Neural progenitor cell (in vitro differentiated cells): ENCODE results near the gene FAM13C. TPM values are rescaled to one million over a fixed set of nuclear protein-coding genes. Genes with fewer than 3 reads are reported as not detected.
"Not testable (repeated sequence)": the region's sequence is repeated elsewhere in the genome, so short reads cannot be mapped to it uniquely, and the experiment has no call there.

Experiments used
- DNase-seq: peaks from one replicate; pipeline ENCODE4 v3.0.0-alpha.2; 2016; ENCODE audit warnings: low spot score
- H2AFZ ChIP-seq: fragments of 200-600 bp; sonication (generic); replicated peaks from 2 replicates; pipeline ENCODE4 v1.6.1; 2016; ENCODE audit warnings: antibody characterized with exemption
- H3F3A ChIP-seq: fragments of 200-600 bp; sonication (generic); 2 replicates; pipeline ENCODE4 v1.6.1; 2016; ENCODE audit warnings: antibody characterized with exemption, low read depth
- H3K27ac ChIP-seq: fragments of 200-600 bp; sonication (generic); 2 replicates; pipeline ENCODE4 v1.5.1; 2016; ENCODE audit warnings: mild to moderate bottlenecking
- H3K27me3 ChIP-seq: fragments of 200-600 bp; sonication (generic); 2 replicates; pipeline ENCODE4 v1.6.1; 2016; ENCODE audit warnings: mild to moderate bottlenecking, moderate library complexity
- H3K36me3 ChIP-seq: fragments of 200-600 bp; sonication (generic); 2 replicates; pipeline ENCODE4 v1.5.1; 2016
- H3K4me1 ChIP-seq: fragments of 200-600 bp; sonication (generic); 2 replicates; pipeline ENCODE4 v1.6.1; 2016; ENCODE audit warnings: mixed run types
- H3K4me2 ChIP-seq: fragments of 200-600 bp; sonication (generic); 2 replicates; pipeline ENCODE4 v1.6.1; 2016
- H3K4me3 ChIP-seq: fragments of 200-600 bp; sonication (generic); 2 replicates; pipeline ENCODE4 v1.5.1; 2016
- H3K79me2 ChIP-seq: fragments of 200-600 bp; sonication (generic); 2 replicates; pipeline ENCODE4 v1.6.1; 2016; ENCODE audit warnings: low read depth
- H3K9ac ChIP-seq: fragments of 200-600 bp; sonication (generic); 2 replicates; pipeline ENCODE4 v1.6.1; 2016
- H3K9me3 ChIP-seq: fragments of 200-600 bp; sonication (generic); 2 replicates; pipeline ENCODE4 v1.5.1; 2016; ENCODE audit warnings: low read depth
- H4K20me1 ChIP-seq: fragments of 200-600 bp; sonication (generic); 2 replicates; pipeline ENCODE4 v1.6.1; 2016; ENCODE audit warnings: low read depth
- H3K27ac Mint-ChIP-seq: 3 replicates; pipeline ENCODE4 v1.8.0; 2021; ENCODE audit warnings: mixed read lengths
- H3K27me3 Mint-ChIP-seq: 2 replicates; pipeline ENCODE4 v1.8.0; 2022; ENCODE audit warnings: low read depth, mild to moderate bottlenecking, inconsistent platforms, moderate library complexity, mixed read lengths; ENCODE audit not compliant: insufficient read depth
- H3K36me3 Mint-ChIP-seq: 3 replicates; pipeline ENCODE4 v1.8.0; 2021; ENCODE audit warnings: mixed read lengths
- H3K4me1 Mint-ChIP-seq: 3 replicates; pipeline ENCODE4 v1.8.0; 2021; ENCODE audit warnings: mixed read lengths
- H3K4me3 Mint-ChIP-seq: 3 replicates; pipeline ENCODE4 v1.8.0; 2021; ENCODE audit warnings: mild to moderate bottlenecking, moderate library complexity, mixed read lengths
- H3K9me3 Mint-ChIP-seq: 3 replicates; pipeline ENCODE4 v1.8.0; 2020; ENCODE audit warnings: mixed read lengths
- CTCF ChIP-seq: fragments of 200-600 bp; sonication (generic); IDR thresholded peaks from 2 replicates; pipeline ENCODE4 v1.5.1; 2017; ENCODE audit warnings: antibody characterized with exemption, mild to moderate bottlenecking
- EZH2 ChIP-seq: fragments of 200-600 bp; sonication (generic); IDR thresholded peaks from 2 replicates; pipeline ENCODE4 v1.6.1; 2017; ENCODE audit warnings: antibody characterized with exemption, mild to moderate bottlenecking, moderate library complexity
- EZH2phosphoT487 ChIP-seq: fragments of 200-600 bp; sonication (generic); IDR thresholded peaks from 2 replicates; pipeline ENCODE4 v1.6.1; 2017; ENCODE audit warnings: antibody characterized with exemption
- total RNA-seq: library from RNA; depleted of rRNA; stranded (reverse); fragments of >200 nt; gene quantifications from 2 replicates; pipeline ENCODE4 v1.2.3, GENCODE V29; 2015; ENCODE audit warnings: low replicate concordance

The FAM13C gene
- total RNA-seq, 1 donor from 2014 or later, result 3.1 TPM

- Histone ChIP-seq H3K4me2 (no peak overlapping the region), H4K20me1 (no peaks in the 10 kb centered on the region), H3K4me3 (no peak overlapping the region), H3K27ac (no peak overlapping the region), H3K4me1 (no peaks in the 10 kb centered on the region), H3K27me3 (no peaks in the 10 kb centered on the region), H3K9ac (no peak overlapping the region), H3F3A (no peaks in the 10 kb centered on the region), H3K9me3 (no peaks in the 10 kb centered on the region), H2AFZ (no peak overlapping the region), H3K36me3 (no peaks in the 10 kb centered on the region), H3K79me2 (no peaks in the 10 kb centered on the region)
- no peaks in the 10 kb centered on the region for H3K36me3 Mint-ChIP-seq
- H3K4me3 Mint-ChIP-seq, result no peak overlapping the region
- H3K4me1 Mint-ChIP-seq, result peaks cover 4% of the 10 kb centered on the region
- H3K9me3 Mint-ChIP-seq, result no peaks in the 10 kb centered on the region
- no peak for TF ChIP-seq CTCF
- no peak for TF ChIP-seq EZH2
- TF ChIP-seq EZH2phosphoT487, result no peak
- no peak overlapping the region for H3K27ac Mint-ChIP-seq
- no peaks in the 10 kb centered on the region for H3K27me3 Mint-ChIP-seq
- DNase-seq, result no peak
These were observed 132.9 kb downstream of the FAM13C start for GRCh38 chr10:59229441-59229840.

DNA sequence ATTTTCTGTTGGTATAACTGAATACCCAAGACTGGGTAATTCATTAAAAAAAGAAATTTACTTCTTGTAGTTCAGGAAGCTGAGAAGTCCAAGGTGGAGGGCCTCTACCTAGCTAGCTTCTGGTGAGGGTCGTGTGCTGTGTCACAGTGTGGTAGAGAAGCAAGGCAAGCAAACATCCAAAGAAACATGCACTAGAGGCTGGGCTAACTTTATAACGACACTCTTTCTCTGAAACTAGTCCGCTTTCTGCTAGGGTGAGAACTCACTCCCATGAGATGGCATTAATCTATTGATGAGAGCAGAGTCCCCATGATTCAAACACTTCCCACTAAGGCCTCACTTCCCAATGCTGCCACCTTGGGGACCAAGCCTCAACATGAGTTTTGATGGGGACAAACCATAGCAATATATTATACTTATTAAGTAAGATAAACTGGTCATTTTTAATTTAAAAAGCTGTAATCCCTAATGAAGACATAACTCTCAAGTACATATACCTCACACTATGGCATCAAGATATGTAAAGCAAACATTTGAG is 135.1 kb downstream of the FAM13C start:
- Mint-ChIP-seq H3K36me3 (no peaks in the 10 kb centered on the region), H3K9me3 (no peaks in the 10 kb centered on the region), H3K27ac (no peak overlapping the region), H3K27me3 (no peaks in the 10 kb centered on the region), H3K4me3 (no peak overlapping the region), H3K4me1 (peaks cover 4% of the 10 kb centered on the region)
- no peaks in the 10 kb centered on the region for H3F3A ChIP-seq
- no peak overlapping the region for H3K27ac ChIP-seq
- H3K4me3 ChIP-seq, result no peak overlapping the region
- TF ChIP-seq EZH2, result no peak
- TF ChIP-seq EZH2phosphoT487, result no peak
- peak; percentile 37 for TF ChIP-seq CTCF
- no peaks in the 10 kb centered on the region for H3K79me2 ChIP-seq
- H3K9me3 ChIP-seq, result no peaks in the 10 kb centered on the region
- no peaks in the 10 kb centered on the region for H3K36me3 ChIP-seq
- H3K4me2 ChIP-seq, result no peak overlapping the region
- DNase-seq, result peak; percentile 13
- no peaks in the 10 kb centered on the region for H4K20me1 ChIP-seq
- no peak overlapping the region for H2AFZ ChIP-seq
- H3K27me3 ChIP-seq, result no peaks in the 10 kb centered on the region
- H3K9ac ChIP-seq, result no peak overlapping the region
- H3K4me1 ChIP-seq, result no peaks in the 10 kb centered on the region

DNA sequence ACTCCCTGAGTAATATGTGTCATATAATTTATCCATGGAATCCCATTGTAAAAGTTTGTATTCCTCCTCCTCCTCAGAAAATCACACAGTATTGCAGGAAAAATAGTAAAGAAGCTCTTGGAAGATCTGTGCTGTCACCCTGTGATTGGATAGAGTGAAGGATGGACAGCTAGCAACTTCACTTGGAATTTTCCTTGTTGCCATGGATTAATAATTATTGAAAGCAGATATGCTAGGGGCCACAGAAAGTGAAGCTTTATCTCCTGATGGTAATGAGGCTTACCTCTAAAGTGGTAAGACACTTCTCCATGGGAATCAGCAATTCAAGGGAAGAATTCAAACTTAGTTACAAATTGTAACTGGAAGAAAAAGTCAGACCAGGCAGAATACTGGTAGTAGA is 137.1 kb downstream of the FAM13C start:
- Mint-ChIP-seq H3K9me3 (no peaks in the 10 kb centered on the region), H3K36me3 (no peaks in the 10 kb centered on the region), H3K4me1 (peaks cover 4% of the 10 kb centered on the region), H3K4me3 (no peak overlapping the region), H3K27me3 (no peaks in the 10 kb centered on the region), H3K27ac (no peak overlapping the region)
- no peaks in the 10 kb centered on the region for H4K20me1 ChIP-seq
- no peaks in the 10 kb centered on the region for H3K4me1 ChIP-seq
- H3K27ac ChIP-seq, result no peak overlapping the region
- TF ChIP-seq CTCF (no peak), EZH2phosphoT487 (no peak), EZH2 (no peak)
- no peaks in the 10 kb centered on the region for H3K36me3 ChIP-seq
- H3K27me3 ChIP-seq, result no peaks in the 10 kb centered on the region
- no peaks in the 10 kb centered on the region for H3F3A ChIP-seq
- no peak overlapping the region for H3K9ac ChIP-seq
- no peak overlapping the region for H3K4me3 ChIP-seq
- no peak for DNase-seq
- H2AFZ ChIP-seq, result no peak overlapping the region
- H3K9me3 ChIP-seq, result no peaks in the 10 kb centered on the region
- no peaks in the 10 kb centered on the region for H3K79me2 ChIP-seq
- H3K4me2 ChIP-seq, result no peak overlapping the region

- not testable (repeated sequence) for H3K4me1 Mint-ChIP-seq, H3K9ac ChIP-seq, H3K27me3 Mint-ChIP-seq, H3K4me3 Mint-ChIP-seq, H3K4me1 ChIP-seq, H3K9me3 Mint-ChIP-seq, H3K4me3 ChIP-seq, H3K36me3 Mint-ChIP-seq, H3K79me2 ChIP-seq, H3F3A ChIP-seq, H2AFZ ChIP-seq, H3K9me3 ChIP-seq, H4K20me1 ChIP-seq, H3K4me2 ChIP-seq, H3K36me3 ChIP-seq, DNase-seq, H3K27ac ChIP-seq, H3K27me3 ChIP-seq, H3K27ac Mint-ChIP-seq
These were observed 138.8 kb downstream of the FAM13C start for GRCh38 chr10:59223597-59223996.
